Amniotic epithelial cell (primary cell): ENCODE results near the gene RPTOR.
"Not testable (repeated sequence)": the region's sequence is repeated elsewhere in the genome, so short reads cannot be mapped to it uniquely, and the experiment has no call there.

Source experiments
- DNase-seq: peaks from one replicate; pipeline ENCODE4 v3.0.0-alpha.2; 2010; ENCODE audit warnings: low read depth

Gene RPTOR

GRCh38 chr17:80720610-80721577 lies 176.3 kb downstream of the RPTOR start:
- peak; percentile 88 for DNase-seq

GRCh38 chr17:80722661-80723060 lies 178.0 kb downstream of the RPTOR start:
- no peak for DNase-seq

- DNase-seq = peak; percentile 82
These were observed 180.2 kb downstream of the RPTOR start for GRCh38 chr17:80724775-80725266.

GRCh38 chr17:80725517-80725916 lies 180.9 kb downstream of the RPTOR start:
- DNase-seq = no peak

GRCh38 chr17:80726558-80727408 lies 182.1 kb downstream of the RPTOR start:
- no peak for DNase-seq

- DNase-seq = no peak
These were observed 182.7 kb downstream of the RPTOR start for GRCh38 chr17:80727409-80727755.

- DNase-seq = no peak
These were observed 184.4 kb downstream of the RPTOR start for GRCh38 chr17:80729016-80729415.

- DNase-seq = no peak
These were observed 185.1 kb downstream of the RPTOR start for GRCh38 chr17:80729761-80730160.

- no peak for DNase-seq
These were observed 186.1 kb downstream of the RPTOR start for GRCh38 chr17:80730739-80731138.

- DNase-seq = no peak
These were observed 186.7 kb downstream of the RPTOR start for GRCh38 chr17:80731323-80731722.

- DNase-seq = peak; percentile 57
These were observed 187.6 kb downstream of the RPTOR start for GRCh38 chr17:80732268-80732667.

GRCh38 chr17:80737106-80738019 lies 192.7 kb downstream of the RPTOR start:
- no peak for DNase-seq

- DNase-seq = no peak
These were observed 193.6 kb downstream of the RPTOR start for GRCh38 chr17:80738020-80738808.

GRCh38 chr17:80738987-80739730 lies 194.5 kb downstream of the RPTOR start:
- DNase-seq = no peak

GRCh38 chr17:80740141-80740540 lies 195.5 kb downstream of the RPTOR start:
- DNase-seq = no peak

GRCh38 chr17:80742091-80742490 lies 197.5 kb downstream of the RPTOR start:
- no peak for DNase-seq

- DNase-seq = no peak
These were observed 198.0 kb downstream of the RPTOR start for GRCh38 chr17:80742581-80743180.

- DNase-seq = peak; percentile 32
These were observed 198.6 kb downstream of the RPTOR start for GRCh38 chr17:80743181-80743771.

- not testable (repeated sequence) for DNase-seq
These were observed 199.3 kb downstream of the RPTOR start for GRCh38 chr17:80743973-80744372.
